Stimulated activated CD8-positive, alpha-beta memory T cell treated with anti-CD3 and anti-CD28 coated beads, Interleukin-7, amount 100 ng/mL, for 4 hours (primary cell): ENCODE measurements around the gene CIDEA.
"Not testable (repeated sequence)": the region's sequence is repeated elsewhere in the genome, so short reads cannot be mapped to it uniquely, and the experiment has no call there.

ENCODE experiments used
- DNase-seq, 2 donors: peaks; one replicate each; pipeline ENCODE4 v3.0.0-alpha.2; 2020; ENCODE audit warnings: low read depth in 2 of 2

The CIDEA gene

GRCh38 chr18:12254136-12254819 lies at the start of gene CIDEA:
CIDEA (plus strand) TSS chr18:12254361; CDS start chr18:12254384, 23 bp downstream.
- DNase-seq, result no peak

- not testable (repeated sequence) for DNase-seq
Measured at GRCh38 chr18:12208296-12209153, 45.6 kb upstream of the CIDEA start.

DNA sequence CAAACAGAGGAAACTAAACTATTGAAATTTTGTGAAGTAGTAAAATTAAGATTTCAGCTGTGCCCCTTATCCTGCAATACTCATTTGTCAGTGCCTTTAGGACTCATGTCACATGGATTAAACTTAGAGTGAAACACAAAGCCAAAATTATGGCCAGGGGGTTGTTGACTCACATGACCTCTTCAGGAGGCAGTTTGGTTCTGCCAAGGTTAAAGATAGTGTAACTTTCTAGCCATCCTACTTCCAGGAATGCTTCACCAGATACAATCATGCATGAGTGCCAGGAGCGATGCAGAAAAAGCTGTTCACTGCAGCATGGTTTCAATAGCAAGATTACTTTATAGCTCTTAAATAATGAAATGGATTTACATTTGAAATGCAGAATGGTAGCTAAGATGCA lies 41.9 kb upstream of the CIDEA start:
- not testable (repeated sequence) for DNase-seq

DNA sequence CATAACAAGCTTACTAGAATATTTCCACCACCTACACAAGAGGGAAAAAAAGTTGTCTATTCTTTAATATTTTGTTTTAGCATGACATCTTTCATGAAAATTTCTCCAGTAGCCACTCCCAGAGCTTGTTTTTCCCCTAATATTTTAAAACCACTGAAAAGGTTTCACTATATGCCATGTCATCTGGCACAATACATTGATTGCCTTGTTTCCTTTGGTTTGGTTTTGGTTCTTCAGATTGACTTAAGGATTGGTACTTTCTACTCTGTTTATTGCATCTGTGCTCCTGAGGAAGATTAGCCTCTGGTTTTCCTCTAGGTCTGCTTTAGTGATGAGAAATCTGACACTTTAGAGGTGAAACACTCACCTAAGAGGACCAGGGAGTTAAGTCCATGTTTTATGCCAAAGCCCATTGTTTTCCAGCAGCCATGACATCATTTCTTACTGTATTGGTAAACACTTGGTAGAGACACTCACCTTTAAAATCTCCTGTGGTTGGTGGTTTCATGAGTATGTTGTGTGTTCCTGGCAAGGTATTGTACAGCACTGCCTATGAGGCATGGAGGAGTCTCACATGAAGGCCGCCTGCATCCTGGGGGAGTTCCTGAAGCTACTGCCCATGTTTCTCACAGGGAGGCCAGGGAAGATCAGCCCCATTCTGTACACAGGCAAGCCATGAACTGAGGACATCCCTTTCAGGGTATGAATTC lies 39.7 kb upstream of the CIDEA start:
- not testable (repeated sequence) for DNase-seq

DNA sequence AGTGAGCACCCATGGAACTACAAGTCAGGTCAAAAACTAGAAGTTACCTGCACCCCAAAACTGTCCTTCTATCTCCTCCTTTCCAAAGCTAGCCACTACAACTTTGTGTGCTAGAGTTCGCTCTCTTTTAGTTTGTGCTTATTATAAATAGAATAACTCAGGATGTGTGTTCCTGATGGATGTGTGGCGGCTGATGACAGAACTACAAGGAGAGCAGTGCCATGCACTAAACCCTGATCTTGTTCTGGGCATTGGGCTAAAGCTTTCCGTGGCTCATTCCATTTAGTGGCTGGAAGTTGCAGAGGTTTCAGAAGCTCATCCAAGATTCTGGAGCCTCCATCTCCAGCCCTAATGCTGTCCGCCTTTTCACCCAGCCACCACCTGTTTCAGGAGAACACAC lies 37.7 kb upstream of the CIDEA start:
- not testable (repeated sequence) for DNase-seq

DNA sequence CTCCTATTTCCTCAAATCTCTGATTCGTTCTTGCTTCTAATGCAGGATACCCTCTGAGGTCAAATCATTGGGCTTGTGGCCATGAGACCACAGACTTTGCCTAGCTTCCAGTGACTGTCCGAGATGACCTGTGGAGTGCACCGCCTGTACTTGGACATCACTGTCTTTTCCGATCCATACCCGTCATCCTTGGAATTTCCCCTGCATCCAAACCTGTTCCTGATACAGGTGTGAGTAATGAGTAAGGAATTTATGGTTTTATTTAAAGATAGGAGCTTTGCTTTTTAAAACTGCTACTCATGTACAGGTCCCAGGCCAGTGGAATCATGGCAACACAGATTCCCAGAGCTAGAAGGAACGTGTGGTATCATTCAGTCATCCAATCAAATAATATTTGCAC lies 35.6 kb upstream of the CIDEA start:
- DNase-seq, result not testable (repeated sequence)

DNA sequence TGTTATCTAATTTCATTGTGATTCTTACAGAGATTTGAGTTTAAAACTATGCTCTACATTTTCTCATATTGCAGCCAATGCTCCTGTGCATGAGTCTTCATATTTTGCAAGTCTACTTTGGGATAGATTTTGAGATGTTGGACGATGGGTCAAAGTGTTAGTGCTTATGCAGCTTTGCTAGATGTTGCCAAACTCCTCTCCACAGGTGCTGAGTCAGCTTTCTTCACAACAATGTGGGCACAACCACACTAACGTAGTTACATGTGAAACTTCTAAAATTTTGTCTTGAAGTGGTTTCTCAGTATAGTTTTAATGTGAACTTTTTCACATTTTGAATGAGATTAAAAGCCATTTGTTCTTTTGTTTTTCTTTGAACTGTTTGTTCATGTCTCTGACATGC lies 32.1 kb upstream of the CIDEA start:
- DNase-seq, result not testable (repeated sequence)

DNA sequence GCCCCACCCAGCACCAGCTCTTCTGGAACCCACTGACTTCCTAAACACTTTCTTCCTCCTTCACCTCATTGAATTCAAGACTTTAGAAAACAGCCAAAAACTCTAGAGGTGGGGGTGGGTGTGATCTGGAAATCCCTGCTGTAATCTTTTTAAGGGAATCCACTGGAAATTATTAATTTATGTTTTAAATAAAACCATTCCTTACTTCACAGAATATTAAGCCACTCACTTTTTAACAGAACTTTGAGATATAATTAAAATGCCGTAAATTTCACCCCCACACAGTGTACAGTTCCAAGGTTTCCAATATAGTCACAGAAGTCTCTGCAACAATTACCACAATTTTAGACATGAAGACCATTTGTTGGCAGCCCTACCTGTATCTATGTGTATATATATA lies 30.8 kb upstream of the CIDEA start:
- DNase-seq, result not testable (repeated sequence)

DNA sequence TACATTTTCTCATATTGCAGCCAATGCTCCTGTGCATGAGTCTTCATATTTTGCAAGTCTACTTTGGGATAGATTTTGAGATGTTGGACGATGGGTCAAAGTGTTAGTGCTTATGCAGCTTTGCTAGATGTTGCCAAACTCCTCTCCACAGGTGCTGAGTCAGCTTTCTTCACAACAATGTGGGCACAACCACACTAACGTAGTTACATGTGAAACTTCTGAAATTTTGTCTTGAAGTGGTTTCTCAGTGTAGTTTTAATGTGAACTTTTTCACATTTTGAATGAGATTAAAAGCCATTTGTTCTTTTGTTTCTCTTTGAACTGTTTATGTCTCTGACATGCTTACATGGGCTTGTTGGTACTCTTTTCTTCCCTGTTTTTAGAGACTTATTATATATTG lies 27.4 kb upstream of the CIDEA start:
- DNase-seq, result not testable (repeated sequence)

DNA sequence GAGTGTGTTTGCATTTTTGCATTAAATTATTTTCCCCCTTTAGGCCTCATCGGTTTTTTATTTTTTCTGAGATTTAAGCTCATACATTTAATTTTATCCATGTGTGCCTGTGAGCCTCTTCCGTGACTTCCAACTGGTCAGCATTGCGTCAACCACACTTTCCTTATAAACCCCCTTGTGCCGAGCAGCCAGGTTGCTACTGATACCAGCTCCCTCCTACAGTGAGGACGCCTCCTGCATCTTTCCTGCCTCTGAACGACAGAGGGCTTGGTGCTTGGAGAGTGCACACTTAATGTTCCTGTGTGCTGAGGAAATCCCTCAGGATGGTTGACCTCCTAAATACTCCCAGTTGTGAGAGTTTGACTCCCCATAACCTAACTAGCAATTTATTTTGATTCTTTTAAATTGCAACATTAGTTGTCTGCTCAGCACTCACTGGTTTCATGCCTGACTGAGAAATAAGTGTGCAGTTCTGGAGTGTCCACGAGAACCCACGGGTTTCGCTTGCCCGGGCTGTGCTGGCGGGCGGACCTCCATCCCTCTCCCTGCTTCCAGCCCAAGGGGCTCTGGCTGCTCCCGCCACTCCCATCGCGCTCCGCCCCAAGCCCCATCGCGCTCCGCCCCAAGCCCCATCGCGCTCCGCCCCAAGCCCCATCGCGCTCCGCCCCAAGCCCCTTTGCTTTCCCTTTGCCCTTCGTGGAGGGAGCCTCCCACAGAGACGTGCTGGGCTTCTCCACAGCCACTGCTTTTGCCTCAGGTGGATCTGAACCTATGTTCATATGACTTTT lies 26.6 kb upstream of the CIDEA start:
- not testable (repeated sequence) for DNase-seq

- DNase-seq, result not testable (repeated sequence)
Measured at GRCh38 chr18:12228308-12228707, 25.9 kb upstream of the CIDEA start.

- not testable (repeated sequence) for DNase-seq
Measured at GRCh38 chr18:12230561-12230960, 23.6 kb upstream of the CIDEA start.

- no peak for DNase-seq
Measured at GRCh38 chr18:12231040-12231882, 22.9 kb upstream of the CIDEA start.

GRCh38 chr18:12231986-12232385 lies 22.2 kb upstream of the CIDEA start:
- DNase-seq, result no peak

- DNase-seq, result no peak
Measured at GRCh38 chr18:12233378-12233777, 20.8 kb upstream of the CIDEA start.

DNA sequence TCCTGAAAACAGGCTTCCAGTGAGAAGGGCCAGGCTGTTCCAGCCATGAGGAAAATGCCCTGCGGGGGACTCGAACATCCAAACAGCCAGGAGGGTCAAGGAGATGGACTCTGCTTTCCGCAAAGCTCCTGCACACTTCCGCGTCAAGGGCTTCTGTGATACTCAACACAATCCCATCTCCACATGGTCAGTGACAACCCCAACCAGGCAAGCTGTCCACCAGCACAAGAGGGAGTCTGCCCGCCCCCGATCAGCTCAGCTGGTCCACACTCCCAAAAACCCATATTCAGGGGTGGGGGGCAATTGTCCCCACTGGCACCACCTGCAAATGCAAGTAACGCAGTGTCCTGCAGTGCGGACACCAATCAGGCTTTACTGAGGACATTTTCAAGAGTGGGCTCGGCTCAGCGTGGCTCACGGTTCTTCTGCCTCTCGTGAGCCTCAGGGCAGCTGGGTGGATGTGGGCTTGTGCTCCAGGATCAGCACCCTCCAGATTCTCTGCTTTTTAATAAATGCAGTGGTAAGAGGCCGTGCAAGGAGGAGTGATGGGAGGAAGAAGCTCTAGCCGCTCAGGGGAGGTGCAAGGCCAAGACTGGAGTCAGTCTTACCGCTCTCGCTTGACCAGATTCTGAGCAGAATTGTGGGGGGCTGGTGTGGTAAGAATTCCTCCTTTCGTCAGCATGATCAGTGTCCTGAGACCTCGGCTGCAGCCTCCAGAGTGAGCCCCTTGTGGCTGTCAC lies 19.5 kb upstream of the CIDEA start:
- no peak for DNase-seq

GRCh38 chr18:12236141-12236540 lies 18.0 kb upstream of the CIDEA start:
- no peak for DNase-seq

- peak; percentile 23 to 41 for DNase-seq
Measured at GRCh38 chr18:12236934-12237832, 17.0 kb upstream of the CIDEA start.

DNA sequence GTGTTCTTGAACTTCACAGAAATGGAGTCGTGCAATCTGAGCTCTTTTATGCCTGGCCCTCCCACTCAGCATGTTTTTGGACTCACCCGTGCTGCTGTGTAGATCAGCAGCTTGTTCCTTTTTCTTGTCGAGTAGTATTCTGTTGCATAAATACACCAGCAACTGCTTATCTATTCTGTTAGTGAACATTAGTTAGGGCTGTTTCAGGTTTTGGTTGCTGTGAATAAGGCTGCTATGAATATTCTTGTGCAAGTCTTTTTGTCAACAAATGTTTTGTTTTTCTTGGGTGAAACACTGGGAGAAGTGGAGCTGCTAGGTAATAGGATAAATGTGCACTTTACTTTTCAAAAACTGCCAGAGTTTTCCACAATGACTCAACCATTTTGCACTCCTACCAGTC lies 15.3 kb upstream of the CIDEA start:
- no peak for DNase-seq
